OCI-LY7 (cell line): ENCODE data around the gene OR51G1. TPM values are rescaled to one million over a fixed set of nuclear protein-coding genes. Genes with fewer than 3 reads are reported as not detected.

Experiments used
- BruUV-seq: library from RNA; stranded (reverse); fragments of 400-500 nt; replicated peaks from 2 replicates; lab custom pipeline; 2021; lab: Mats Ljungman, UMichigan
- CTCF ChIA-PET: fragments of 300-600 bp; sonication (Branson Sonifier 250); formaldehyde crosslinking; loops from one replicate; lab custom pipeline; 2022; ENCODE audit warnings: antibody characterized with exemption; ENCODE audit not compliant: unreplicated experiment; lab: Charles Lee
- POLR2A ChIA-PET: fragments of 300-600 bp; sonication (Branson Sonifier 250); formaldehyde crosslinking; loops from one replicate; lab custom pipeline; 2022; ENCODE audit warnings: antibody characterized with exemption; lab: Charles Lee
- DNase-seq: peaks from one replicate; pipeline ENCODE4 v3.0.0-alpha.2; 2015; ENCODE audit warnings: low spot score
- H2AFZ ChIP-seq: fragments of 200-600 bp; sonication (generic), shearing (Covaris generic); 2 replicates; pipeline ENCODE4 v1.6.1; 2014; ENCODE audit warnings: mild to moderate bottlenecking, antibody characterized with exemption, low read length, moderate library complexity
- H3K27ac ChIP-seq: fragments of 200-600 bp; sonication (generic); 2 replicates; pipeline ENCODE4 v1.5.1; 2014; ENCODE audit warnings: mixed run types, low read depth, mild to moderate bottlenecking, moderate library complexity, low read length, inconsistent platforms; ENCODE audit not compliant: poor library complexity, severe bottlenecking
- H3K36me3 ChIP-seq: fragments of 200-600 bp; sonication (generic); 2 replicates; pipeline ENCODE4 v1.6.1; 2014; ENCODE audit warnings: mild to moderate bottlenecking, antibody characterized with exemption, low read length, moderate library complexity, mixed read lengths; ENCODE audit not compliant: insufficient read depth
- H3K4me1 ChIP-seq: fragments of 200-600 bp; sonication (generic); 2 replicates; pipeline ENCODE4 v1.5.1; 2014; ENCODE audit warnings: mild to moderate bottlenecking, low read length; ENCODE audit not compliant: insufficient read depth, poor library complexity, severe bottlenecking
- H3K4me2 ChIP-seq: fragments of 200-600 bp; sonication (generic); 2 replicates; pipeline ENCODE4 v1.6.1; 2014; ENCODE audit warnings: mild to moderate bottlenecking, low read length
- H3K4me3 ChIP-seq: fragments of 200-600 bp; sonication (generic); 2 replicates; pipeline ENCODE4 v1.5.1; 2014; ENCODE audit warnings: mild to moderate bottlenecking, low read depth, low read length; ENCODE audit not compliant: poor library complexity, severe bottlenecking
- H3K79me2 ChIP-seq: fragments of 200-600 bp; sonication (generic); 2 replicates; pipeline ENCODE4 v1.6.1; 2016; ENCODE audit warnings: low read depth, mild to moderate bottlenecking, low read length, moderate library complexity, mixed read lengths; ENCODE audit not compliant: insufficient read depth
- H3K9me2 ChIP-seq: fragments of 200-600 bp; sonication (generic); 2 replicates; pipeline ENCODE4 v1.6.1; 2016; ENCODE audit warnings: mild to moderate bottlenecking, low read length, mixed read lengths; ENCODE audit not compliant: insufficient read depth
- H3K9me3 ChIP-seq: fragments of 200-600 bp; sonication (generic); 2 replicates; pipeline ENCODE4 v1.6.1; 2014; ENCODE audit warnings: mild to moderate bottlenecking, mixed run types, low read length, mixed read lengths
- H4K20me1 ChIP-seq: fragments of 200-600 bp; sonication (generic); 2 replicates; pipeline ENCODE4 v1.6.1; 2014; ENCODE audit warnings: mild to moderate bottlenecking, antibody characterized with exemption, low read length, moderate library complexity, mixed read lengths; ENCODE audit not compliant: insufficient read depth
- EZH2phosphoT487 ChIP-seq: fragments of 200-600 bp; sonication (generic); IDR thresholded peaks from 2 replicates; pipeline ENCODE4 v1.6.1; 2018; ENCODE audit warnings: low read depth, borderline replicate concordance, mild to moderate bottlenecking, mixed run types, antibody characterized with exemption, low read length, moderate library complexity, mixed read lengths
- intact Hi-C: fragments of 100-400 bp; cut with micrococcal nuclease; formaldehyde crosslinking; loops from one replicate; pipeline ENCODE4 v1.10.0; 2022; ENCODE audit not compliant: unreplicated experiment
- total RNA-seq, 2 experiments: library from RNA; depleted of rRNA in 1 of 2; stranded (reverse); fragments of >200 nt in 1 of 2; shearing (Covaris generic) in 1 of 2; gene quantifications; 2 replicates each; pipeline ENCODE4 v1.2.3, GENCODE V29; 2014 to 2022
- TF ChIP-seq, protein P1 (sequence below): fragments of 200-600 bp; sonication (generic); conservative IDR thresholded peaks from 2 replicates; pipeline ENCODE4 v1.5.1; 2014; ENCODE audit warnings: mild to moderate bottlenecking, antibody characterized with exemption, low read length, moderate library complexity, mixed read lengths

OR51G1 gene
- total RNA-seq, 2 experiments from 2014 or later: not detected

DNA sequence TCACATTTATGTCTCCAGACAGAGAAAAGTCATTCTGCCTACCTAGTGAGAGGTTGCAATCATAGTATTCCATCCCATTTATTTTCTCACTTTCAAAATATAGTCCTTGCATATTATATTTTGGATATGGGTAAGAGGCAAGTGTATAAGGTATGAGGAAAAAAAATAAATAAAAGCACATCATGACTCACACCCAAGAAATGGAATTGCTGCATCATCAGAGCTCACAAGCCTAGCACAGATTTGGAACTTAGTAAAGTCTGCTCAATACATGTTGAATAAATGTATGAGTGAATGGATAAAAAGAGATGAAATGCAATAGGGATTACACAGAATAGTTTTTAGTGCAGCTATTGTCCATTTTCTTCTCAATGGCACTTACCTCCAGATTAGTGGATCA, 2.5 kb upstream of the OR51G1 start:
- H4K20me1 ChIP-seq: no peaks in the 10 kb centered on the region
- no peaks in the 10 kb centered on the region for H3K4me1 ChIP-seq
- no peaks in the 10 kb centered on the region for H3K79me2 ChIP-seq
- ChIA-PET POLR2A (no interaction called here), CTCF (no interaction called here)
- H3K27ac ChIP-seq: no peak overlapping the region
- H3K4me2 ChIP-seq: no peak overlapping the region
- no peak for DNase-seq
- no peaks in the 10 kb centered on the region for H3K9me3 ChIP-seq
- H3K9me2 ChIP-seq: no peaks in the 10 kb centered on the region
- intact Hi-C loops: no loop called here
- no TSS peak for BruUV-seq
- no peak overlapping the region for H2AFZ ChIP-seq
- no peak overlapping the region for H3K4me3 ChIP-seq
- H3K36me3 ChIP-seq: no peaks in the 10 kb centered on the region
- TF ChIP-seq, protein P1, sequence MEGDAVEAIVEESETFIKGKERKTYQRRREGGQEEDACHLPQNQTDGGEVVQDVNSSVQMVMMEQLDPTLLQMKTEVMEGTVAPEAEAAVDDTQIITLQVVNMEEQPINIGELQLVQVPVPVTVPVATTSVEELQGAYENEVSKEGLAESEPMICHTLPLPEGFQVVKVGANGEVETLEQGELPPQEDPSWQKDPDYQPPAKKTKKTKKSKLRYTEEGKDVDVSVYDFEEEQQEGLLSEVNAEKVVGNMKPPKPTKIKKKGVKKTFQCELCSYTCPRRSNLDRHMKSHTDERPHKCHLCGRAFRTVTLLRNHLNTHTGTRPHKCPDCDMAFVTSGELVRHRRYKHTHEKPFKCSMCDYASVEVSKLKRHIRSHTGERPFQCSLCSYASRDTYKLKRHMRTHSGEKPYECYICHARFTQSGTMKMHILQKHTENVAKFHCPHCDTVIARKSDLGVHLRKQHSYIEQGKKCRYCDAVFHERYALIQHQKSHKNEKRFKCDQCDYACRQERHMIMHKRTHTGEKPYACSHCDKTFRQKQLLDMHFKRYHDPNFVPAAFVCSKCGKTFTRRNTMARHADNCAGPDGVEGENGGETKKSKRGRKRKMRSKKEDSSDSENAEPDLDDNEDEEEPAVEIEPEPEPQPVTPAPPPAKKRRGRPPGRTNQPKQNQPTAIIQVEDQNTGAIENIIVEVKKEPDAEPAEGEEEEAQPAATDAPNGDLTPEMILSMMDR: no peak
- no peak for TF ChIP-seq EZH2phosphoT487

DNA sequence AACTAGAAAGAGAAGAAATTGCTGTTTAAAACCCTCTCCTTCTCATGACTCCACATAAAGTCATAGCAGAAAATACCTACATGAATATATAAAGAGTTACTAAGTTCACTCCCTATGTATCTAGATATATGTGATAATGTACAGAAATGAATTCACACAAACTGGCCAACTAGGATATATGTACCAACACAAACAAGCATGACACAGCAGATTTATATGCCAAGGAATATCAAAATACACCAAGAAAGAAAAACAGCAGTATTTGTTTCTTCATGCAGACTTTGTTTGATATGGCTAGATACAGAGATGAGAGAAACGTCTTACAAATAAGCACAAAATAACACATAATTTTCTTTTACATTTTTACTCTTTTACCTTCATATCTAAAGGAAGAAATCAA, 1.8 kb downstream of the OR51G1 start:
- no peak for DNase-seq
- H3K36me3 ChIP-seq: no peaks in the 10 kb centered on the region
- no peaks in the 10 kb centered on the region for H3K4me1 ChIP-seq
- H3K4me3 ChIP-seq: no peak overlapping the region
- H2AFZ ChIP-seq: no peak overlapping the region
- H3K79me2 ChIP-seq: no peaks in the 10 kb centered on the region
- no peak overlapping the region for H3K27ac ChIP-seq
- no peaks in the 10 kb centered on the region for H3K9me3 ChIP-seq
- no peaks in the 10 kb centered on the region for H3K9me2 ChIP-seq
- H3K4me2 ChIP-seq: no peak overlapping the region
- TF ChIP-seq EZH2phosphoT487: no peak
- no peaks in the 10 kb centered on the region for H4K20me1 ChIP-seq
- ChIA-PET CTCF (no interaction called here), POLR2A (no interaction called here)
- BruUV-seq: no TSS peak
- intact Hi-C loops: no loop called here

DNA sequence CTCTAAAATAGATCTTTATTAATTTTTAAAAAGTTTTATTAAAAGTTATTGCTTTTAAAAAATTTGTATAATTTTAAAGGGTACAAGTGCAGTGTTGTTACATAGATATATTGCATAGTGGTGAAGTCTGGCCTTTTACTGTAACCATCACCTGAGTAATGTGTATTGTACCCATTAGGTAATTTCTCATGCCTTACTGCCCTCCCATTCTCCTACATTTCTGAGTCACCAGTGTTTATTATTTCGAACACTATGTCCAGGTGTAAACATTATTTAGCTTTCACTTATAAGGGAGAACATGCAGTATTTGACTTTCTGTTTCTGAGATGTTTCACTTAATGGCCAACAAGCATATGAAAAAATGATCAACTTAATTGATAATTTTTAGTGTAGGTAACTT, 2.3 kb downstream of the OR51G1 start:
- ChIA-PET CTCF (no interaction called here), POLR2A (no interaction called here)
- intact Hi-C loops: no loop called here
- H3K79me2 ChIP-seq: no peaks in the 10 kb centered on the region
- no peaks in the 10 kb centered on the region for H4K20me1 ChIP-seq
- H3K9me2 ChIP-seq: no peaks in the 10 kb centered on the region
- no peaks in the 10 kb centered on the region for H3K4me1 ChIP-seq
- H2AFZ ChIP-seq: no peak overlapping the region
- no TSS peak for BruUV-seq
- H3K9me3 ChIP-seq: no peaks in the 10 kb centered on the region
- H3K4me2 ChIP-seq: no peak overlapping the region
- no peak for DNase-seq
- H3K27ac ChIP-seq: no peak overlapping the region
- H3K4me3 ChIP-seq: no peak overlapping the region
- no peaks in the 10 kb centered on the region for H3K36me3 ChIP-seq
- TF ChIP-seq EZH2phosphoT487: no peak
- TF ChIP-seq, protein P1: no peak
